HL-60 (cell line): Measurements from ENCODE around the gene EPB41L2.

Experiments used
- DNase-seq, 2 experiments: peaks; one replicate each; pipeline ENCODE4 v3.0.0-alpha.2; 2010 to 2020; ENCODE audit warnings: low read depth in 1 of 2, low spot score in 1 of 2
- H3K27ac ChIP-seq: fragments of 250-450 bp; sonication (Bioruptor Pico); replicated peaks from 2 replicates; pipeline ENCODE4 v1.5.1; 2020; ENCODE audit warnings: mild to moderate bottlenecking, moderate library complexity
- H3K27me3 ChIP-seq: fragments of 250-450 bp; sonication (Bioruptor Pico); 2 replicates; pipeline ENCODE4 v1.5.1; 2021; ENCODE audit warnings: mild to moderate bottlenecking, moderate library complexity; ENCODE audit not compliant: insufficient read depth, poor library complexity, severe bottlenecking
- H3K4me3 ChIP-seq: replicated peaks from 2 replicates; pipeline ENCODE4 v1.5.1; 2011; ENCODE audit warnings: mild to moderate bottlenecking, control low read depth, low read length; ENCODE audit not compliant: insufficient read depth
- CTCF ChIP-seq: IDR thresholded peaks from one replicate; pipeline ENCODE4 v1.5.1; 2011; ENCODE audit warnings: low read length, control low read depth, inconsistent platforms; ENCODE audit not compliant: insufficient read depth
- GABPA ChIP-seq: IDR thresholded peaks from 2 replicates; pipeline ENCODE4 v1.6.1; 2012; ENCODE audit warnings: low read depth
- POLR2AphosphoS5 ChIP-seq: IDR thresholded peaks from 2 replicates; pipeline ENCODE4 v1.6.1; 2012; ENCODE audit warnings: low read depth
- REST ChIP-seq: IDR thresholded peaks from 2 replicates; pipeline ENCODE4 v1.6.1; 2012; ENCODE audit warnings: low read depth; ENCODE audit not compliant: insufficient replicate concordance
- SPI1 ChIP-seq: IDR thresholded peaks from 2 replicates; pipeline ENCODE4 v1.6.1; 2012; ENCODE audit warnings: low read depth, mild to moderate bottlenecking, borderline replicate concordance

The EPB41L2 gene

GRCh38 chr6:130849594-130849993 lies 213.5 kb downstream of the EPB41L2 start:
- no peak overlapping the region for H3K4me3 ChIP-seq
- H3K27ac ChIP-seq = no peak overlapping the region
- H3K27me3 ChIP-seq = no peaks in the 10 kb centered on the region
- no peak for TF ChIP-seq POLR2AphosphoS5
- no peak for TF ChIP-seq CTCF
- no peak for TF ChIP-seq REST
- no peak for TF ChIP-seq SPI1
- no peak for TF ChIP-seq GABPA
- DNase-seq = no peak

GRCh38 chr6:130848945-130849344 lies 214.1 kb downstream of the EPB41L2 start:
- no peak for TF ChIP-seq REST
- no peak for TF ChIP-seq SPI1
- TF ChIP-seq GABPA = no peak
- TF ChIP-seq POLR2AphosphoS5 = no peak
- H3K27ac ChIP-seq = no peak overlapping the region
- H3K4me3 ChIP-seq = no peak overlapping the region
- no peak for DNase-seq
- H3K27me3 ChIP-seq = no peaks in the 10 kb centered on the region

GRCh38 chr6:130847001-130847910 lies 215.8 kb downstream of the EPB41L2 start:
- H3K27ac ChIP-seq = no peak overlapping the region
- DNase-seq = no peak
- TF ChIP-seq POLR2AphosphoS5 (no peak), GABPA (no peak), REST (no peak), CTCF (no peak), SPI1 (no peak)
- H3K4me3 ChIP-seq = no peak overlapping the region
- no peaks in the 10 kb centered on the region for H3K27me3 ChIP-seq
